Stimulated activated CD8-positive, alpha-beta memory T cell treated with anti-CD3 and anti-CD28 coated beads, Interleukin-7, amount 100 ng/mL, for 4 hours (primary cell): ENCODE measurements around the gene P3H4.
"Not testable (repeated sequence)": the region's sequence is repeated elsewhere in the genome, so short reads cannot be mapped to it uniquely, and the experiment has no call there.

ENCODE experiments used
- DNase-seq, 2 donors: peaks; one replicate each; pipeline ENCODE4 v3.0.0-alpha.2; 2020; ENCODE audit warnings: low read depth in 2 of 2

The P3H4 gene

GRCh38 chr17:41794540-41794975 is 17.2 kb downstream of the P3H4 start:
- no peak for DNase-seq

- DNase-seq = no peak
These were observed 17.8 kb downstream of the P3H4 start for GRCh38 chr17:41793784-41794539.

DNA sequence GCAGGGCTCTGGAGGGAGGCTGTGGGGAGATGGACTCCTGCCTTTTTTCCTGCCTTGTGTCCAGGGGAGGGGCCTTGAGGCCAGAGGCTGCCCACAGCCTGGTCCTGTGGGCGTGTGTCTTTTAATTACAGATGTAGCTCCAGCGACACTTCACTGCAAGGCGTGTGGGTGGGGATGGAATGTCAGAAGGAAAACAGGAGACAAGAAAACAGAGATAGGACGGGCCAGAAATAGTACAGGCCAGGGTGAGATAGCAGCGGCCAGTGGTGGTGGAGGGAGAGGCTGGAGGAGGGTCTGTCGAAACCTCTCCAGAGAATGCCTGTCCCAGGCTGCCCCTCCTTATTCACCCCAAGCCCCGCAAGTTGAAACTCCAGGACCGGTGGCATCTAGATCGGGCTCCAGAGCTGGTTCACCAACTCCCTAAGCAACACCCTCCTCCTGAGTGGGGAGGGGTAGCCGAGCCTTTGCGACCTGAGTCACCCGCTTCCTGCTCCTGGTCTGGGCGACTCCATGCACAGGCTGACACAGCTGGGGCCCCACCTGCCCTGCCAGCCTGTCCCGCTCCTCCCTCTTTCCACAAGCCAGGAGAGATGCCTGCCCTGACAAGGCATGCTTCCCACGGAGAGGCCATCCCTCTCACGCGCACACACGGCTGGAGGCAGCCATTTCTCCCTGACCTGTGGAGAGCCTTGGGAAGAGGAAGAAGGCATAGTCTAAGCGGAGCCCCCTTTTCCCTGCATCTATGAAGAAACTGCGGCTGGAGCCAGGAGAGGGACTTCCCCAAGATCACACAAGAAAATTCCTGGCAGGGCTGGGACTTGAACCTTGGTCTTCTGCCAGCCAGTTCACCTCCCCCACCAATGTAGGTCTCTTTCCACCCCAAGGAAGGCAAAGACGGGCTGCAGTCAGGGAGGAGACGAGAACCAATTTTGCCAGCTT is 18.6 kb downstream of the P3H4 start:
- no peak for DNase-seq

GRCh38 chr17:41787021-41787418 is 24.7 kb downstream of the P3H4 start:
- no peak for DNase-seq

GRCh38 chr17:41786227-41787020 is 25.3 kb downstream of the P3H4 start, which contains the start of gene JUP:
JUP (minus strand) TSS chr17:41786711; CDS start chr17:41771854, 14,857 bp downstream.
- DNase-seq = peak; percentile 78 to 79

- no peak for DNase-seq
These were observed 25.9 kb downstream of the P3H4 start for GRCh38 chr17:41785859-41786226.

- DNase-seq = no peak
These were observed 26.5 kb downstream of the P3H4 start for GRCh38 chr17:41785091-41785858.

DNA sequence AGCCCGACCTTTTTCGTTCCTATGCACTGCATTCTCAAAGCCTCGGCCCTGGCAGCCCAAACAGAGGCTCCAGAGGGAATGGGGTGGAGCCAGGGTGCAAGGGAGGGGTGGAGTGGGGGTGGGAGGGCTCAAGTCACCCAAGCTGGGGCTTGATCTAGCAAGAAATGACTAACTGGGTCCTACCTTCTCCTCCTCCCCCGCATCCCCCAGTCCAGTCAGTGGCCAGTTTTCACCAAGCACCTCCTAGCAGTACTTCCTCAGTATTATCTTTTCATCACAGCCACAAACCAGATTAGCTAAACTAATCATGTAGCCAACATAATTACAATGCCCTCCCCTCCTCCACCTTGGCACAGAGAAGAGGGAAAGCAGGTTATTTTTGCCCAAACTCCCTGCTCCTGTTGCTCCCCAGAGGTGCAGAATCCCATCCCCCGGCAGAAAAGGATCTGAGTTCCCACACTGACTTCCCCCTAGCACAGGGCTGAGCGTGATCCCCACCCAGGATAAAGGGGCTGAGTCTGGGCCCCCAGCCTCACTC is 27.5 kb downstream of the P3H4 start:
- no peak for DNase-seq

DNA sequence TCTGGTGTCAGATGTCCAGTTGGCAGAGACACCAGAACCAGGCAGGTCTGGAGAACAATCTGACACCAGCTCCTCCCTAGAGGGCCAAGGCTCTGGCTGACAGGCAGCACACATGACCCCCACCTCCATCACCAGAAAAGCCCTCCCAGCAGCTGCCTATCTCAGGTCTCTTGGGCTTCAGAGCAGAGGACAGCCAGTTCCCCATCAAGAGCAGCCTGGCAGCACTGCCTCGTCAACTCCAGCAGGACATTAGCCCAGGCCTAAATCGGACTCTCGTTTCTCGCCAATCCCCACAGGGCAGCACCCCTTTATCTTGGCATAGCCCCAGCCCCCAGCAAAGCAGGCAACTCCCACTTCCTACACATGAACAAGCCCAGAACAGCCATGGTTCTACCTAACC is 29.6 kb downstream of the P3H4 start:
- DNase-seq = no peak

DNA sequence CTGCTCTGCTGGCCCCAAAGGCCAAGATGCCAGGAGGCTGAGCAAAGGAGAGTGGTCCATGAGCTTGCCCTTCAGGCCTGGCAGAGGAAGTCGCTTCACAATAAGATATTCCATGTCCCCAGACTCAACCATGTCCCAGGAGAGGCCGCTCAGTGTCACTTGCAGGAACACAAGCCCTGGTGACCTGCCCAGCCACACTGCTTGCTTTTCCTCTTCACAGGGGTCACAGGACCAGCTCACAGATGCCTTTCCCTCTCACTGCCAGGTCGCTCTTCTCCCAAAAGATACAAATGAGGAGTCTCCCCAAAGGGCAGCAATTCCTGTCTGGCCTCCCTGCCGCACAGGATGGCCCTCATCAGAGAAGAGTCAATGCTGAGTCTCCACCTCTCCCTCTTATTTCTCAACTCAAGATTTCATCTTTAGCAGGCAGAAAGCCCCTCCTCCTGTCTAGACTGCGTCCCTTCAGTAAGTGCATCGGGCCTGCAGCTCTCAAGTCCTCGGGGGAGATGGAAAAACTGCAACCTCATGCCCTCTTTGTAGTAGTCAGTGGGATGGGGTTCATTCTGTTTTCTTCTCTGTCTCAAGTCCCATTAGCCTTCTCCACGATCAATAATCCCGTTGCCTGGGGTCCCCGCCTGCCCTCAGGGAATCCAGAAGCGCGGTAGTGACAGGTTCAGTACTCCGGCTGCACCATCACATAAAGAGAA is 30.2 kb downstream of the P3H4 start:
- no peak for DNase-seq

DNA sequence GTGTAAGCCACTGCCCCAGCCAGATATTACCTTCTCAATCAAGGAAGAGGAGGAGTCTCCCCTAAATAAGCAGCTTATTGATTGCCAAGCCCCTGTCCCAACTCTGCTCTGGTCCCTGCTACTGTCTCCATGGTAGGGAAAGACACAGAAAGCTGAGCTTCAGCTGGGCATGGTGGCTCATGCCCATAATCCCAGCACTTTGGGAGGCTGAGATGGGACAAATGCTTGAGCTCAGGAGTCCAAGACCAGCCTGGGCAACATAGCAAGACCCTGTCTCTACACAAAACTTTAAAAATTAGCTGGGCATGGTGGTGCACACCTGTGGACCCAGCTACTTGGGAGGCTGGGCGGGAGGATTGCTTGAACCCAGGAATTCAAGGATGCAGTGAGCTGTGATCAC is 31.8 kb downstream of the P3H4 start:
- DNase-seq = no peak

DNA sequence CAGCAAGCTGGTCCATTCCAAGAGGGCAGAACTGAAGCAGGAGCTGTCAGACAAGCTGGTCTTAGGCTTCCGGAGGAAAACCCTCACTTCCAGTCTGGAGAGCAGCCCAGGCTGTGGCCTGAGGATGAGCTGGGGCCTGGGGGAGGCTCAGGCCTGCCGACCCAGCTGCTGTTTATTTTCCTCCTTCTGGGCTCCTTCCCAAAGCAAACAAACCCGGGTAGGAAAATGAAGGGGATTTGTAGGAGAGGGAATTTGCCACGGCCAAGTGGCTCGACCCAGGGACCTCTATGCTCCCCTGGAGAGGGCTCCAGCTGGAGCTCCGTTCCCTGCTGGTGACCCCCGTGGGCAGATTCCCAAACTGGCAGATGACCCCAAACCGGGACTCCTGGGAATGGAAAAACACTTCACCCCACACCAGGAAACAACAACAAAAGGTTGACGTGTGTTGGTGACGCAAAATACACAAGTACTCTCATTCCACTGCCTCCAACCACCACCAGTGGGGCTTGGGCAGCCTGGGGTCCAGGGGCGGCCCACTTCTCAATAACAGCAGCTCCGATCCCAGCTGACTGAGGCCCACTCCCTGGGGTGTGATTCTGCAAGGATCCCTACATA is 34.1 kb downstream of the P3H4 start:
- DNase-seq = no peak

DNA sequence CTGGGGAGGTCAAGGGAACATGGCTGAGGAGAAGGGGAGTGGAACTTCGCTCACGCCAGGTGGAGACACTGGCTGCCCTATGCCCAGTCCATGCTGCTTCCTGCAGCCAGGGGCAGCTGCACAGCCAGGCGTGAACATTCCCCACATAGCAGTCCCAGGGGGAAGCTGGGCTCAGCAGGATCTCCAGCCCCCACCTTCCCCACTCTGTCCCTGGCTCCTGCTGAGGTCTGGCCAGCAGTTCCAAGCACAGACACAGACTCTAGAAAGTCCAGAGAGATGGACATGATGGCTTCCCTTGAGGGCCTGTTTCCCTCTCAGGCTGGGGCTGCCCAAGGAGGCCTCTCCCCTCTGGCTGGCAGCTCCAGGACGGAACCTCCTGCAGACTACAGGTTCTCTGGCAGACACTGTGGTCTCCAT is 34.6 kb downstream of the P3H4 start:
- DNase-seq = no peak

DNA sequence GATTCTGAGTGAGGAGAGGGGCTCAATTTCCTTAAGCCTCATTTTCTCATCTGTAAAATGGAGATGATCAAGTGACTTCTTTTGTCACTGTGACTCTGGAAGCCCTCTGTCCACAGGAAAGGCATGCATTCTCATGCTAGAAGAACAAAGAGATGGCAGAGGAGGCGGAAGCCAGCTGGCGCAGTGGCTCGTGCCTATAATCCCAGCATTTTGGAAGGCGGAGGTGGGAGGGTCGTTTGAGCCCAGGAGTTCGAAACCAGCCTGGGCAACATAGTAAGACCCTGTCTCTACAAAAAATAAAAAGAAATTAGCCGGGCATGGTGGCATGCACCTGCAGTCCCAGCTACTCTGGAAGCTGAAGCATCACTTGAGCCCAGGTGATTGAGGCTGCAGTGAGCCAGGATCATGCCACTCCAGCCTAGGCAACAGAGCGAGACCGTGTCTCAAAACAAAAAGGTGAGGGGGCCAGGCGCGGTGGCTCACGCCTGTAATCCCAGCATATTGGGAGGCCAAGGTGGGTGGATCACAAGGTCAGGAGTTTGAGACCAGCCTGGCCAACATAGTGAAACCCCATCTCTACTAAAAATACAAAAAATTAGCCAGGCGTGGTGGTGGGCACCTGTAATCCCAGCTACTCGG is 35.4 kb downstream of the P3H4 start:
- not testable (repeated sequence) for DNase-seq

DNA sequence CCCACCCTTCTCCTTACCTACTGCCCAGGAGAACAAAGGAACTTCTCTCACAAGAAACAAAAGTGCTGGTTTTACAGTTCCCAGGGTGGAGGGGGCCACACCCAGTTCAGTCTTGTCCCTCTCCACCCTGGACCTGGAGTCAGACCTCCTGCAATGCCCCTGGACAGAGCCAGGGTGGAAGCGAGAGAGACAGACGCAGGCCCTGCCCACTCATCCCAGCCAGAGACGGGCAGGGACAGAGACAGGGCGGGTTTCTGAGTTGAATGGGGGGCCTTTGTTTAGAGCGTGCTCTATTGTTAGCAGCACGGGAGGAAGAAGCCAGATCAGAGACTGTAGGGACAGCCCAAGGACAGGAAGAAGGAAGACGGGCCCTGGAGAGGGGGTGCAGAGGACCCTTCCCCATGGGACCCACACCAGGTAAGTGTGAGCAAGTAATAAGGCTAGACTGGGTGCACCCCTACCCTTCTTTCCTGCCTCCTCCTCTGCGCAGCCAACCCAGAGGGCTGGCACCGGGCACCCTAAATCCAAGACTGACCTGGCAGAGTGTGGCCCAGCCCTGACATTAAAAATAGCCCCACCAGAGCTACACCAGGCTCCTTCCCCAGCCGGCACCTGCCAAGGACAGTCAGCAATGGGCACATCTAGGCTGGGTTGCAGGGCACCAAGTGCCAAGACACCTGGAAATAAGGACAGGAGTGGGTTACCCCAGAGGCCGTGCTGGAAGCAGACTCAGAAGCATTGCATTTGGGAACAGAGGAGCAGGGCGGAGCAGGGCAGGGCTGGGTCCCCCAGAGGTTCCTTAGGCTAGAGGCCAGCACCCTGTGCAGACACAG is 36.1 kb downstream of the P3H4 start:
- DNase-seq = no peak

GRCh38 chr17:41773731-41774193 is 38.0 kb downstream of the P3H4 start:
- no peak for DNase-seq

DNA sequence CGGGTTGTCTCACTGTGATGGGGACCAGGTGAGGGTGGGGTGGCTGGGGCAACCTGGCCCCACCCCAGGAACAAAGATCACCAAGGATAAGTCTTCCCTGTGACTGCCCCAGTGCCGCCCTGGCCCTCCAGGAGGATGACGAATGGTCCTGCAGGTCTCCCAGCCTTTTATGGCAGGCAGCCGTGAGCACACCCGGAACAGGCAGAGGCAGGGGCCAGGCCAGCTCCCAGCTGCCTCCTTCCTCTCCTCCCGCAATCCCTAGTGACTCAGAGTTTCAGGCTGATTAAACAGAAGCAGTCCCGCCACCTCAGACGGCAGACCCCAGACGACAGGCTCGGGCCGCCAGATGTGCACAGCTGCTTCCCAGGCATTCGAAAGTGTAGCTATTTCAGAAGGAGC is 38.6 kb downstream of the P3H4 start:
- DNase-seq = no peak

GRCh38 chr17:41772586-41773189 is 39.1 kb downstream of the P3H4 start:
- DNase-seq = no peak
